ENCODE measurements around the gene FOSL1.
"Not testable (repeated sequence)": the region's sequence is repeated elsewhere in the genome, so short reads cannot be mapped to it uniquely, and the experiment has no call there.

FOSL1 gene

DNA sequence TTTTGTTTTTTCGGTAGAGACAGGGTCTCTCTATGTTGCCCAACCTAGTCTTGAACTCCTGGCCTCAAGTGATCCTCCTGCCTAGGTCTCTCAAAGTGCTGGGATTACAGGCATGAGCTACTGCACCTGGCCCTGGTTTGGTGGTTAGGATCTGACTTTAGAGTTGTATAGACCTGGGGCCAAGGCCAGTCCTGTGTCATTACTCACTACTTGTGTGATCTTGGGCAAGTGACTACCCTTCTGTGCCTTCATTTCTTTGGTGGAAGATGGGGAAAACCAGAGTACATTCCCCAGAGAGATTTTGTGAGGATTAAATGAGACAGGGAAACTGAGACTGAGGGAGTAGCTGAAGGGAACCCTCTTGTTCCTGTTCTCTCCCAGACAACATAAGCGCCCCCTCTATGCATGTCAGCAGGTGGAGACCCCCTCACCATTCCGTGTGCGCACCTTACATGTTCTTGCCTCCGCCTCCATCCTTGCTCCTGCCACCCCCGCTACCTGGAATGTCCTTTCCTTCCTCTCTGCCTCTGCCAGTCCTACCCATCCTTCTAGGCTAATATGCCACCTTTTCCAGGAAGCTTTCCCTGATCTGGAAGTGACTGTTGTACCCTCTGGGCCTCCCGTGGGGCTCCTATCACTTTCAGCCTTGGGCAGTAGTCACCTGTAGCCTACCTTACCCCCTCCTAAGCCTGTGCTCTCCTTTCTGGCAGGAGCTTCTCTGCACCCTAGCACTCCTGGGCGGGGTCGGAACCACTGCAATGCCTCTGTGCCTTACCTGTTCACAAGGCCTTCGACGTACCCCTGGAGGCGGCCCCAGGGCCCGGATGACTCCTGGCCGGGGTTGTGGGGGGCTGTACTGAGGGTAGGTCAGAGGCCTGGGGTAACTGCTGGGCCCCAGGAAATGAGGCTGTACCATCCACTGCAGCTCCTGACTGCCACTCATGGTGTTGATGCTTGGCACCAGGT is 3.9 kb downstream of the FOSL1 start:
- DNase-seq (ENCODE audit: low read depth, low spot score), result no peak

DNA sequence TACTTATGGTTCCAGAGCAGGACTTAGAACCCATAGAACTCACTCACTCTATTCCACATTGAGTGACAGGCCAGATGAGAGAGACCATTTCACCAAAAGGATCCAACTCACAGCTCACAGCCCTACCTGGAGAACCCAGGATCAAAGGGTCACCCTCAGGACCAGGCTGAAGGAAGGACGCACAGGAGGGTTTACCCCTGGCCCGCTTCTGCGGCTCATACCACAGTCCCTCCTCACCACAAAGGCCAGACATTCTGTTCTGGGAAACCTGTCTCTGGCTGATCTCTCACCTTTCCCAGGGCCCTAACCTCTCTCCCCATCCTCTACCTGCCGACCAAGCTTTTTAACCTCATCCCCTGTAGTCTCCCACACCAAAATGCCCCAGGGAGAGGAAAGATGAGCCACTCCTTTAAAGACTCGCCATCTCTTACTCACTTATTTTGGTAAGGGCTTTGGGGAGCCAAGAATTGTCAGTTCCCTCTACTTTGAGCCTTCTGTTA is 4.7 kb downstream of the FOSL1 start:
- no peak for DNase-seq (ENCODE audit: low read depth, low spot score)

DNA sequence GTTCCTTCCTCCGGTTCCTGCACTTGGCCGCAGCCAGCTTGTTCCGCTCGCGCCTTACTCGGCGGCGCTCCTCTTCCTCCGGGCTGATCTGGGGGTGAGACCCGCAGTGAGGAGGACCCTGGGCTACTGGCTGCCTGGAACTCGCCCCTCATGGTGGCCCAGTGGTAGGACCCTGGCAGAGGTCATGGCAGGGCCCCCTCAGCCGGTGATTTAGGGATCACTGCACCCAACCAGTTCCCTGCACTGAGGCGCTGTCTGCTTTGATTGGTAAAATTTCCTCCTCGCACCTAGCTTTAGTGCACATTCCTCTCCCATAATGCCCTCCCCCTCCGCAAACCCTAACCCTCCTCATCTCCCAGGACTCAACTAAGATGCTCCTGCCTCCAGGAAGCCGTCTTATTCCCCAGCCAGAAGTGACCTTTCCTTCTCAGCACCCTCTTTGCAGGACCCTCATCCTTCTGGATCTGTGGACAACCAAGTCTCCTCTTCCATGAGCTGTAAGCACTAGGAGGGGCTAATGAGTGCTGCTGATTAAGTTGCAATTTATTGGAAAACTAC is 6.1 kb downstream of the FOSL1 start:
- DNase-seq (ENCODE audit: low read depth, low spot score), result no peak

- no peak for DNase-seq (ENCODE audit: low read depth, low spot score)
Observed at GRCh38 chr11:65892661-65893317, 7.4 kb downstream of the FOSL1 start.

GRCh38 chr11:65892137-65892540 is 8.0 kb downstream of the FOSL1 start:
- DNase-seq (ENCODE audit: low read depth, low spot score), result not testable (repeated sequence)

- no peak for DNase-seq (ENCODE audit: low read depth, low spot score)
Observed at GRCh38 chr11:65891219-65892136, 8.7 kb downstream of the FOSL1 start.

DNA sequence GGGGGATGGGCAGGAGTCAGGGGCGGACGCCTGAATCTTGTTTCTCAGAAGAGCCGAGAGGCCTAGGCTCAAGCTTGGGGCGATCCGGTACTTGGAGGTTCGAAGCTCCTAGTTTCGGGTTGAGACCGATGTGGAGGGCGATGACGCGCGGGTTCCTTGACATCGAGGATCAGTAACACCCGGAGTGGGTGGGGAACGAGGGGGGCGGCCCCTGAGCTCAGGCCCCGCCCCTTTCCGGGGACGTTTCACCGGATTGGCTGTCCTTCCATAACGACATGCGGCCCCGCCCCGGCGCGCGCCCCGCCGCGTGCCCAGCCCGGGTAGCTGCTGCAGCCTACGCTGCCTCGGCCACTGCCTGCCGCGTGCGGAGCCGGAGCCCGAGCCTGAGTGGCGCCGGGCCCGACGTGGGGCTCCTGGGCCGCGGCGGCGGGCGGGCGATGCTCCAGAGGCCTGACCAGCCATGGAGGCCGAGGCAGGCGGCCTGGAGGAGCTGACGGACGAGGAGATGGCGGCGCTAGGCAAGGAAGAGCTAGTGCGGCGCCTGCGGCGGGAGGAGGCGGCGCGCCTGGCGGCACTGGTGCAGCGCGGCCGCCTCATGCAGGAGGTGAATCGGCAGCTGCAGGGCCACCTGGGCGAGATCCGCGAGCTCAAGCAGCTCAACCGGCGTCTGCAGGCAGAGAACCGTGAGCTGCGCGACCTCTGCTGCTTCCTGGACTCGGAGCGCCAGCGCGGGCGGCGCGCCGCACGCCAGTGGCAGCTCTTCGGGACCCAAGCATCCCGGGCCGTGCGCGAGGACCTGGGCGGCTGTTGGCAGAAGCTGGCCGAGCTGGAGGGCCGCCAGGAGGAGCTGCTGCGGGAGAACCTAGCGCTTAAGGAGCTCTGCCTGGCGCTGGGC is 9.6 kb downstream of the FOSL1 start, which contains the start of gene CCDC85B:
CCDC85B (plus strand) TSS at position 350 of the 895 bp plus-strand sequence; CDS start at position 461, 111 bp downstream.
- DNase-seq (ENCODE audit: low read depth, low spot score), result peak; percentile 92

DNA sequence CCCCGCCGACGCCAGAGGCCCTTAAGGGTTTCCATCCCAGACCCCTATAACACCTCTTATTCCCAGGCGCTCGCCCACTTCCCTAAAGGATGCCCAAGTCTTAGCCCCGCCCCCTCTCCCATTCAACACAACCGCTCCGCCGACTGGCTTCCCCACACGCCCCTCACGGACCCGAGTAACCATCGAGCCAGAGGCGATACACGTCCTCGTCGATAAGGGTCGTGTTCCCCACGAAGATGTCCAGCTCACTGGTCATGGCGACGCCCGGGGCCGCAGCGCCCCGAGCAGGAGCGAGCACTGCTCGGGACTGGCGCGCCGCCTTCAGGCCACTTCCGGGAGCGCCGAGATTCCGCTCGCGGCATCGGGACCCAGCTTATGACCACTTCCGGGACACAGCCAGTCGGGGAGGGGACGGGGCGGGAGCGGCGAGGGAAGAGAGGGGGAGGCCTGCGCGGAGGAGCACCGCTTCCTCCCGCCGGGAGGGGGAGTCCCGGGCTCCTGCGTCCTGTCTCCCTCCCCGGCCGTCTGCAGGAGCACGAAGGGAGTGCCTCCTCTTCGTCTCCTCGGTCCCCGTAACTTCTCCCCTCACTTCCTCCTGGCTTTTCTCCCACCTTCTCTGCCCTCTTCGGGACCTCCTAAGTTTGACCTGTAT is 11.9 kb downstream of the FOSL1 start, which contains the start of gene FIBP:
FIBP (minus strand) TSS at position 309 of the 652 bp plus-strand sequence; CDS start at position 256, 53 bp downstream.
- peak; percentile 96 for DNase-seq (ENCODE audit: low read depth, low spot score)

DNA sequence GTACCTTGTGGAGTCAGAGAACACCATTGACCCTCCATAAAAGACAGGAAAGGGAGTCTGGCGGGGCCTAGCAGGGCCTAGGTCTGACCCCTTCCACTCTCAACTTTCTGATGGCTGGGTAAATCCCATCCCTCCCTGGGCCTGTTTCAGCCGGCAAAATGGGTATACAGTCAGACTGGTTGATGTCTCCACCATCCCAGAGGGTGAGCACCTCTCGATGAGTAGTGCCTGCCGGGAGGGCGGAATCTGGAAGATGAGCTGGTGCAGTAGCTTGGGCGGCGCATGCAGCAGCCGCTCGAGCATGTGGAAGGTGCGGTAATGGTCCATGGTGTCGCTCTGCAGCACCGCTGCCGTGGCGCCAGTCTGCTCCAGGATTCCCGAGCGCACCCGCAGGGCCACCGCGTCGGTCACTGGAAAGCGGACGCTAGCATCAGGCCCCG is 12.4 kb downstream of the FOSL1 start:
- no peak for DNase-seq (ENCODE audit: low read depth, low spot score)

DNA sequence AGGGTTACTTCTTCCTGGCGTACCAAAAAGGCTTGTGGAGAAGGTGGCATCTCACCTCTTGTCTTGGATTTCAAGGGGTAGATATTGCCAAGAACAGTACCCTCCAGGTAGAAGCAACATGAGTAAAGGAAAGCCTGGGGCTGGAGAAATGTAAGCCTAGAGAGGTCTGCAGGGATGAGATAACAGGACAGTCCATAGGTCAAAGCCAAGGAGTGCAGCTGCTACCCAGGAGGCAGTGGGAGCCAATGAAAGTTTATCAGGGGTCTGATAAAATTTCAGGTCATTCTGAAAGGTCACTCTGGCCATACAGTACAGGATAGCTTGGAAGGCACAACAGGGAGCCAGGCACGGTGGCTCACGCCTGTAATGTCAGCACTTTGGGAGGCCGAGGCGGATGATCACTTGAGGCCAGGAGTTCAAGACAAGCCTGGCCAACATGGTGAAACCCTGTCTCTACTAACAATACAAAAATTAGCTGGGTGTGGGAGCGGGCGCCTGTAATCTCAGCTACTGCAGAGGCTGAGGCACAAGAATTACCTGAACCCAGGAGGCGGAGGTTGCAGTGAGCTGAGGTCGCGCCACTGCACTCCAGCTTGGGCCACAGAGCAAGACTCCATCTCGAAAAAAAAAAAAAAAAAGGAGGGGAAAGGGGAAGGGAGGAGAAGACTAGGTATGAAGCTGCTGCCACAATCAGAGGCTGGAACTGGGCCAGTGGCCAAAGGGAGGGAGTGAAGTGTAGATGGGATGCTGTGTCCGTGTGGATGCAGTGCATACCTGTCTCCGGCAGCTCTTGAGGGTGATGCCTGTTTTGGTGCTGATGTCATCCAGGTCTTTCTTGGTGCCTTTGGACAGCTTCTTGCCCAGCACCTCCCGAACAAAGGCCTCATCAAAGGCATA is 13.1 kb downstream of the FOSL1 start:
- DNase-seq (ENCODE audit: low read depth, low spot score), result no peak

- no peak for DNase-seq (ENCODE audit: low read depth, low spot score)
Observed at GRCh38 chr11:65885808-65886536, 14.2 kb downstream of the FOSL1 start.

- no peak for DNase-seq (ENCODE audit: low read depth, low spot score)
Observed at GRCh38 chr11:65885231-65885630, 15.0 kb downstream of the FOSL1 start.

DNA sequence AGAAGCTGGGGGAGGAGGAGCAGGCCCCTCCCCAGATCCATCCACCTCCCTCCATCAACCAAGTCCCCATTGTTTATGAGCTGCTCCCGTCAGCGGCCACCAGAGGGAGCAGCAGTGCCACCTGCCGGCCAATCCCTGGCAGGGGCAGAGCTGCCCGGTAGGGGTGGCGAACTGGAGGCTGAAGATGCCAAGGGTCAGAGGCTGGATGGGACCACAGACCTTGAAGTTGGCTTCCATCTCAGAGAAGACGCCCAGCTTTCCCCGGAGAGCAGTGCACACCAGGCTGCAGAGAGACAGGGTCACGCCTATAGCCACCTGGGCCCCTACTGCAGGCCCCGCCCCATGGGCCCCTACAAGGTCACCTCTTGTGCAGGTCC is 15.5 kb downstream of the FOSL1 start:
- DNase-seq (ENCODE audit: low read depth, low spot score), result no peak

- no peak for DNase-seq (ENCODE audit: low read depth, low spot score)
Observed at GRCh38 chr11:65883786-65884715, 16.1 kb downstream of the FOSL1 start.

GRCh38 chr11:65883058-65883761 is 17.0 kb downstream of the FOSL1 start:
- no peak for DNase-seq (ENCODE audit: low read depth, low spot score)
